Measurements from ENCODE around the gene DPEP1.

GRCh38 chr16:89599902-89600301 is 13.5 kb upstream of the DPEP1 start:
- TF ChIP-seq EZH2 (IDR thresholded peaks at IDR 0.05; ENCODE audit: borderline replicate concordance, insufficient read depth, low read depth, low read length, poor library complexity, severe bottlenecking) (no peak), CTCF (IDR thresholded peaks at IDR 0.05) (no peak)
